Effector memory CD8-positive, alpha-beta T cell (primary cell): ENCODE data around the gene TTC27.
A peak's percentile ranks its signal among the peaks of the same experiment; 100 is the strongest.
"Not testable (repeated sequence)": the region's sequence is repeated elsewhere in the genome, so short reads cannot be mapped to it uniquely, and the experiment has no call there.

Source experiments
- ATAC-seq: fragments of 150-1000 bp; cut with Tn5 transposase; replicated peaks from 2 replicates; pipeline ENCODE4 v1.10.0; 2021; ENCODE audit warnings: mild to moderate bottlenecking, moderate library complexity
- DNase-seq, 3 experiments: peaks; one replicate each; pipeline ENCODE4 v3.0.0; 2021
- H3K27ac Mint-ChIP-seq, 2 donors: one replicate each; pipeline ENCODE4 v1.8.0; 2022; ENCODE audit warnings: mild to moderate bottlenecking in 2 of 2, mixed read lengths in 2 of 2, moderate library complexity in 2 of 2
- H3K27me3 Mint-ChIP-seq, 2 donors: one replicate each; pipeline ENCODE4 v1.8.0; 2022; ENCODE audit warnings: mixed read lengths in 2 of 2
- H3K36me3 Mint-ChIP-seq: one replicate; pipeline ENCODE4 v1.8.0; 2022; ENCODE audit warnings: mild to moderate bottlenecking, moderate library complexity, mixed read lengths; ENCODE audit not compliant: insufficient read depth
- H3K4me1 Mint-ChIP-seq, 2 donors: one replicate each; pipeline ENCODE4 v1.8.0; 2022; ENCODE audit warnings: low read depth in 2 of 2, mixed read lengths in 2 of 2
- H3K4me3 Mint-ChIP-seq, 2 donors: one replicate each; pipeline ENCODE4 v1.8.0; 2022; ENCODE audit warnings: mild to moderate bottlenecking in 2 of 2, mixed read lengths in 2 of 2, moderate library complexity in 2 of 2
- H3K9me3 Mint-ChIP-seq, 2 donors: one replicate each; pipeline ENCODE4 v1.8.0; 2022; ENCODE audit warnings: mixed read lengths in 2 of 2

The TTC27 gene

GRCh38 chr2:32632089-32632488 lies 4.2 kb downstream of the TTC27 start:
- H3K4me3 Mint-ChIP-seq: no peak overlapping the region
- peaks cover 18 to 21% of the 10 kb centered on the region in 2 donors for H3K4me1 Mint-ChIP-seq
- no peak for ATAC-seq
- no peaks in the 10 kb centered on the region for H3K9me3 Mint-ChIP-seq
- H3K36me3 Mint-ChIP-seq: peaks cover 51% of the 10 kb centered on the region
- DNase-seq: no peak
- H3K27me3 Mint-ChIP-seq: no peaks in the 10 kb centered on the region
- no peak overlapping the region for H3K27ac Mint-ChIP-seq

- DNase-seq: no peak
- H3K4me3 Mint-ChIP-seq: no peak overlapping the region
- no peak overlapping the region for H3K27ac Mint-ChIP-seq
- no peak for ATAC-seq
- H3K9me3 Mint-ChIP-seq: no peaks in the 10 kb centered on the region
- peaks cover 10 to 11% of the 10 kb centered on the region in 2 donors for H3K4me1 Mint-ChIP-seq
- H3K27me3 Mint-ChIP-seq: no peaks in the 10 kb centered on the region
- peaks cover 45% of the 10 kb centered on the region for H3K36me3 Mint-ChIP-seq
These were observed 5.2 kb downstream of the TTC27 start for GRCh38 chr2:32633040-32633439.

GRCh38 chr2:32638548-32638947 lies 10.7 kb downstream of the TTC27 start:
- H3K27me3 Mint-ChIP-seq, ATAC-seq: not testable (repeated sequence)
- peaks cover 58% of the 10 kb centered on the region for H3K36me3 Mint-ChIP-seq

GRCh38 chr2:32641180-32641579 lies 13.3 kb downstream of the TTC27 start:
- Mint-ChIP-seq H3K4me3 (no peak overlapping the region), H3K27ac (no peak overlapping the region), H3K36me3 (peaks cover 79% of the 10 kb centered on the region), H3K27me3 (no peaks in the 10 kb centered on the region), H3K4me1 (peaks cover 0 to 5% of the 10 kb centered on the region in 2 donors), H3K9me3 (no peaks in the 10 kb centered on the region)
- DNase-seq: no peak
- ATAC-seq: no peak

More at GRCh38 chr2:32638548-32638947, 10.7 kb downstream of the TTC27 start:
- DNase-seq, H3K4me3 Mint-ChIP-seq, H3K4me1 Mint-ChIP-seq, H3K9me3 Mint-ChIP-seq: not testable (repeated sequence)
- H3K27ac Mint-ChIP-seq: peak overlapping the region in 1 of 2 donors; percentile 32

GRCh38 chr2:32647180-32647651 lies 19.4 kb downstream of the TTC27 start:
- DNase-seq (no peak), ATAC-seq (no peak)
- no peaks in the 10 kb centered on the region for H3K27me3 Mint-ChIP-seq
- no peak overlapping the region for H3K27ac Mint-ChIP-seq
- H3K36me3 Mint-ChIP-seq: peaks cover 74% of the 10 kb centered on the region
- H3K9me3 Mint-ChIP-seq: no peaks in the 10 kb centered on the region
- peaks cover 0 to 5% of the 10 kb centered on the region in 2 donors for H3K4me1 Mint-ChIP-seq
- H3K4me3 Mint-ChIP-seq: no peak overlapping the region

GRCh38 chr2:32652555-32653209 lies 24.8 kb downstream of the TTC27 start:
- no peaks in the 10 kb centered on the region for H3K27me3 Mint-ChIP-seq
- no peak for ATAC-seq
- no peak for DNase-seq
- H3K4me3 Mint-ChIP-seq: no peak overlapping the region
- peaks cover 0 to 1% of the 10 kb centered on the region in 2 donors for H3K4me1 Mint-ChIP-seq
- peaks cover 35% of the 10 kb centered on the region for H3K36me3 Mint-ChIP-seq
- H3K9me3 Mint-ChIP-seq: no peaks in the 10 kb centered on the region
- H3K27ac Mint-ChIP-seq: no peak overlapping the region

- Mint-ChIP-seq H3K27me3 (no peaks in the 10 kb centered on the region), H3K4me3 (no peak overlapping the region), H3K36me3 (peaks cover 13% of the 10 kb centered on the region), H3K9me3 (peaks cover 0 to 2% of the 10 kb centered on the region in 2 donors), H3K4me1 (peaks cover 3 to 5% of the 10 kb centered on the region in 2 donors), H3K27ac (no peak overlapping the region)
- no peak for ATAC-seq
- DNase-seq: no peak
These were observed 28.2 kb downstream of the TTC27 start for GRCh38 chr2:32656069-32656468.

GRCh38 chr2:32663864-32664263 lies 36.0 kb downstream of the TTC27 start:
- Mint-ChIP-seq H3K36me3 (peaks cover 35% of the 10 kb centered on the region), H3K27me3 (no peaks in the 10 kb centered on the region), H3K4me1 (peaks cover 11 to 13% of the 10 kb centered on the region in 2 donors), H3K27ac (no peak overlapping the region), H3K4me3 (no peak overlapping the region), H3K9me3 (peaks cover 0 to 2% of the 10 kb centered on the region in 2 donors)
- DNase-seq (no peak), ATAC-seq (no peak)

- Mint-ChIP-seq H3K27me3 (no peaks in the 10 kb centered on the region), H3K36me3 (peaks cover 51% of the 10 kb centered on the region), H3K4me1 (peaks cover 2 to 5% of the 10 kb centered on the region in 2 donors), H3K27ac (no peak overlapping the region), H3K9me3 (no peaks in the 10 kb centered on the region), H3K4me3 (no peak overlapping the region)
- no peak for ATAC-seq
- DNase-seq: no peak
These were observed 38.9 kb downstream of the TTC27 start for GRCh38 chr2:32666704-32667103.

GRCh38 chr2:32668254-32668653 lies 40.4 kb downstream of the TTC27 start:
- H3K9me3 Mint-ChIP-seq: no peaks in the 10 kb centered on the region
- no peak for DNase-seq

GRCh38 chr2:32671885-32672533 lies 44.2 kb downstream of the TTC27 start:
- H3K4me3 Mint-ChIP-seq: no peak overlapping the region
- peaks cover 63% of the 10 kb centered on the region for H3K36me3 Mint-ChIP-seq
- H3K9me3 Mint-ChIP-seq: no peaks in the 10 kb centered on the region
- H3K4me1 Mint-ChIP-seq: no peaks in the 10 kb centered on the region
- no peak for ATAC-seq
- no peak for DNase-seq
- no peaks in the 10 kb centered on the region for H3K27me3 Mint-ChIP-seq
- peak overlapping the region; percentile 15 to 50 for H3K27ac Mint-ChIP-seq

More at GRCh38 chr2:32668254-32668653, 40.4 kb downstream of the TTC27 start:
- H3K4me1 Mint-ChIP-seq: no peaks in the 10 kb centered on the region
- no peaks in the 10 kb centered on the region for H3K27me3 Mint-ChIP-seq
- no peak for ATAC-seq
- H3K27ac Mint-ChIP-seq: no peak overlapping the region
- H3K4me3 Mint-ChIP-seq: no peak overlapping the region
- peaks cover 62% of the 10 kb centered on the region for H3K36me3 Mint-ChIP-seq

- peaks cover 27% of the 10 kb centered on the region for H3K36me3 Mint-ChIP-seq
- H3K27me3 Mint-ChIP-seq: no peaks in the 10 kb centered on the region
These were observed 51.0 kb downstream of the TTC27 start for GRCh38 chr2:32678825-32679224.

GRCh38 chr2:32680942-32681341 lies 53.1 kb downstream of the TTC27 start:
- ATAC-seq (no peak), DNase-seq (no peak)
- no peak overlapping the region for H3K4me3 Mint-ChIP-seq
- no peaks in the 10 kb centered on the region for H3K9me3 Mint-ChIP-seq
- no peaks in the 10 kb centered on the region for H3K27me3 Mint-ChIP-seq
- H3K27ac Mint-ChIP-seq: peak overlapping the region in 1 of 2 donors; percentile 24
- peaks cover 13% of the 10 kb centered on the region for H3K36me3 Mint-ChIP-seq
- H3K4me1 Mint-ChIP-seq: peaks cover 2 to 9% of the 10 kb centered on the region in 2 donors

More at GRCh38 chr2:32678825-32679224, 51.0 kb downstream of the TTC27 start:
- no peak for ATAC-seq
- Mint-ChIP-seq H3K4me3 (no peak overlapping the region), H3K9me3 (no peaks in the 10 kb centered on the region), H3K27ac (no peak overlapping the region), H3K4me1 (peaks cover 2 to 9% of the 10 kb centered on the region in 2 donors)
- no peak for DNase-seq

GRCh38 chr2:32683520-32684086 lies 55.8 kb downstream of the TTC27 start:
- H3K4me3 Mint-ChIP-seq: no peak overlapping the region
- no peak overlapping the region for H3K27ac Mint-ChIP-seq
- peaks cover 2 to 9% of the 10 kb centered on the region in 2 donors for H3K4me1 Mint-ChIP-seq
- H3K9me3 Mint-ChIP-seq: no peaks in the 10 kb centered on the region
- DNase-seq (no peak), ATAC-seq (no peak)
- no peaks in the 10 kb centered on the region for H3K27me3 Mint-ChIP-seq
- H3K36me3 Mint-ChIP-seq: peaks cover 8% of the 10 kb centered on the region
